Islet precursor cell (in vitro differentiated cells): ENCODE data around the gene CHDH.

ENCODE experiments used
- DNase-seq: peaks from one replicate; pipeline ENCODE4 v3.0.0-alpha.2; 2018

Gene CHDH, protein sequence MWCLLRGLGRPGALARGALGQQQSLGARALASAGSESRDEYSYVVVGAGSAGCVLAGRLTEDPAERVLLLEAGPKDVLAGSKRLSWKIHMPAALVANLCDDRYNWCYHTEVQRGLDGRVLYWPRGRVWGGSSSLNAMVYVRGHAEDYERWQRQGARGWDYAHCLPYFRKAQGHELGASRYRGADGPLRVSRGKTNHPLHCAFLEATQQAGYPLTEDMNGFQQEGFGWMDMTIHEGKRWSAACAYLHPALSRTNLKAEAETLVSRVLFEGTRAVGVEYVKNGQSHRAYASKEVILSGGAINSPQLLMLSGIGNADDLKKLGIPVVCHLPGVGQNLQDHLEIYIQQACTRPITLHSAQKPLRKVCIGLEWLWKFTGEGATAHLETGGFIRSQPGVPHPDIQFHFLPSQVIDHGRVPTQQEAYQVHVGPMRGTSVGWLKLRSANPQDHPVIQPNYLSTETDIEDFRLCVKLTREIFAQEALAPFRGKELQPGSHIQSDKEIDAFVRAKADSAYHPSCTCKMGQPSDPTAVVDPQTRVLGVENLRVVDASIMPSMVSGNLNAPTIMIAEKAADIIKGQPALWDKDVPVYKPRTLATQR

DNA sequence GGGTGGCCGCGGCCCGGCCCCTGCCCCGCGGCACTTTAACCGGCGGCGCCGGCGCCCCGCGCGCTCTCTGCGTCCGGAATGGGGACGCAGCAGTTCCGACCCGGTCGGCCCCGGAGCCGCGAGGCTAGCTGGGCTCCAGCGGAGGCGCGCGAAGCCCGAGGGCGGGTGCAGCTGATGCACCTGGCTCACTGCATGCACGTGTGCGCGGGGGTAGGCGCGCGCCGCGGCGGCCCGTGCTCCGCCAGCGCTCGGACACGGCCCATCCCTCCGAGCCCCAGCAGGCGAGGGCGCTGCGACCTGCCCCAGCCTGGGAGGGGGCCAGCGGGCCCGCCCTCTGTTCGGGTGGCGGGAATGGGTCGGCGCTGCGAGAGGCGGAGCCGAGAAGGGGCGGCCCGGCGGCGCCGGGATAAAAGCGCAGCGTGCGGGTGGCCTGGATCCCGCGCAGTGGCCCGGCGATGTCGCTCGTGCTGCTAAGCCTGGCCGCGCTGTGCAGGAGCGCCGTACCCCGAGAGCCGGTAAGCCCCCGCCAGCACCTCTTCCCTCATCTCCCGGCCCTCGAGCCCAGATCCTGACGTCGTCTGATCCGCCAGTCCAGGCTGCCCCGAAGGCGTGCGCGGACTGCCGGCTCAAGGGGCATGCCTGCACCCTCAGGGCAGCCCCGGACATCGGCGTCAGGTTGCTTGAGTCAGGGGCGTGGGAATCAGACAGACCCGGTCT, at the start of gene CHDH, which contains the start of gene IL17RB:
Gene CHDH, minus strand, starts transcription at position 286 of the 717 bp plus-strand sequence. CDS start 22,411 bp downstream, outside the sequence.
Gene IL17RB, plus strand, starts transcription at position 435 of the 717 bp plus-strand sequence. Its CDS starts 21 bp downstream, at position 456.
- peak; percentile 84 for DNase-seq

DNA sequence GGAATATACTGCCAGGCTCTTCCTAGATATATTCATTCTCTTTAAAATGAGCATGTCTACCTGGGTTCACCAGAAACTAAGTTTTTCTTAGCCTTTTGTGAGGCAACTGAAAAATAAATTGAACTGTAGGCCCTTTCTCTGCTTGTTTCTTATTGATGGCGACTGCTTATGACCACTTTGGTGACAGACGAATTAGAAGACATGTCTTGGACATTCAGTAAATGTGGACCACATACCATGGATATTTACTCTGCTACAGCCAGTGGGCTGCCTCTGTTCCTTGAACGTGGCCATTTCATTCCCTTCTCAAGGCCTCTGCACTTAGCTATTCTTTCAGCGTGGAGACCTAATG, 46.0 kb upstream of the CHDH start:
- DNase-seq, result no peak

DNA sequence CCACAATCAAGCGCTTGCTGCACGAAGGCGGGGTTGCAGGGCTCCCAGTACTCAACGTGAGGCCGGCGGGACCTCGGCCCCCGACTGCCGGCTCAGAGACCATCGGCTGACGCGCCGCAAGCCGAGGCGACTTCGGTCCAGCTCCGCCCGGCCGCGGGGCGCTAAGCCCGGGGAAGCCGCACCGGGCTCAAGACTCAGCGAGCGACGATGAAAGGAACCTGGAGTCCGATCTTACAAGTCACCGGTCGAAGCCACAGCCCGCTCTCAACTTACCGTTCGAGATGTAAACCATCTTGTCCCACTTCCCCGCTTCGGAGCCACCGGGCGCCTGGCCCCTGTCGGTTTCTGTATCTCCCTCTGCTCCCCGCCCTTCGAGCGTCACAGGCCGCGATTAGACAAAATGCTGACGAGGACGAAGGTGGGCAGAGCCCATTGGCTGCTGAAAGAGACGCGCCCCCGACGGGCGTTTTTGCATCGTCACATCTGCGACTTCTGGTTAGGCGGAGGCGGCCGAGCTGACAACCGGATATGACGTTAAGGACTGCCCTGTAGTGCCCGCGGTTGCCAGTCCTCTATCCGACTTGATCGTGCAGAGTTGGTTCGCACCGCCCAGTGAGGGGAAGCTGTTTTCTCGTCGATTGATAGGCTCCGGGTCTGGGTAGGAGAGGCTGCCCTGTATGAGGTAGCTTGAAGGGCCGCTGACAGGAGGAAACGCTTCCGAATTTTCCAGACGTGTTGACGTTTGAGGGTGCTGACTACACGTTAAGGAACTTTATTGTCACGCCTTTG, 45.5 kb upstream of the CHDH start, which contains the start of gene SELENOK:
Gene SELENOK, minus strand, starts transcription at position 363 of the 789 bp plus-strand sequence.
- peak; percentile 100 for DNase-seq

DNA sequence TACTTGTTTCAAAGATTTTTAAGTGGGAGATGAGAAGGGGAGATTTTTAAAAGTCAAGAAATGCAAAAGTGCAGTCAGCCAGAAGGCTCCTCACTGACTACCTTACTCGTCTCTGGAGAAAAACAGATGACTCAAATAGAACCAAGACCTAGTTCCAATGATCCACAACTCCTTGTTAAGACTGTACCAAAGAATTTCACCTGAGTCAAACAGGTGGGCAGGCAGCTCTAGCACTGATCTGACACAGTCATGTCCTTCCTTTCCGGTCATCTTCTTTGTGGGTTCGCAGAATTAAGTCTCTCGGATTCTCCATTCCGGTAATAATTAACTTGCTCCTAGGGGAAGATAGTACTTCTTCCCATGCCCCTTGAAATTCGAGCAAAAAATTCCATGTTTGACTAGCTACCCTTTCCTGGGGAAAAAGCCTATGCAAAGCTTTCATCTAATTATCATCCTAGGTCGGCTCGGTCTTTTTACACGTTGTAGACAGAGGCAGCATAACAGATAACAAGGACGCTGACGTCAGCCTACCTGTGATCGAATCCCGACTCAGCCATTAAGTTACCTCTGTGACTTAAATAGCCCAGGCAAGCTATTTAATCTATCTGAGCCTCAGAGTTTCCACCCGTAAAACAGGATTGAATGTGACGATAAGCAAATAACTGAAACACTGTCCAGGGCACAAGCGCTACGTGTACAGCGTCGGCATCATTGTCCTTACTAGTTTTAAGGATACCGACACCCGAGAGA, 44.7 kb upstream of the CHDH start:
- DNase-seq, result peak; percentile 65

DNA sequence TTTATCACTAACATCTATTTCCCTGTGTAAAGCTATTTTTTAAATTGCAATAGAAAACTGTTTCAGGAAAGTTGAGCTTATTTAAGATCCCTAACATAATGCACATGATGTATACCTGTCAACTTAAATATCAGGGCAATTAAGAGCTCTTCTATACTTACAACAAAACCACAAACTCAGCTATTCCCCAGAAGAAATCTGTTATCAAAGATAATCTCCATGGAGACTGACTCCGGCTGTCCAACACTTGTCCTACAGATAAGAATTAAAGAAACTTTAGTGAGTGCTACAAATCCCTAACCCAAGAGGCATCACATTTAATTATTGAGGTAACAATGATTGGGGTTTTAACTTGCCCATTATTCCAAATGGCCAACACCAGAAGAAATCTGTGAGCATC, 42.0 kb upstream of the CHDH start:
- DNase-seq, result no peak

GRCh38 chr3:53887446-53887845, 41.2 kb upstream of the CHDH start:
- DNase-seq, result no peak

DNA sequence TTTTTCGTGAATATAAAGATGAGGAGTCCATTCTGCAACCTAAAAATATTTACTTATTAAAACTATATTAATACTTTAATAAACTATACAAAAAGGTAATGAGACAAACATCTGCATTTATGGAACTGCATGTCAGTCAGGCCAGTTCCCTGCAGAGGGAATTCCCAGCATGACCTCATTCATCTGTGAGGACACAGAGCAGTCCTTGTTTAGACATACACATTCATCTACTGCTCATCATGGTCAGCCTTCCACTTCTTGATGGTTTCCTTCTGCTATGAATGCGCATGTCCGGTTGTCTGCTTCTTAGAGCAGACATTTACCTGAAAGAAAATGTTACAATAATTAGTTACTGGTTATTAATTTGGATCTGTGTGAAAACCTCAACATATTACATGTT, 39.0 kb upstream of the CHDH start:
- no peak for DNase-seq

DNA sequence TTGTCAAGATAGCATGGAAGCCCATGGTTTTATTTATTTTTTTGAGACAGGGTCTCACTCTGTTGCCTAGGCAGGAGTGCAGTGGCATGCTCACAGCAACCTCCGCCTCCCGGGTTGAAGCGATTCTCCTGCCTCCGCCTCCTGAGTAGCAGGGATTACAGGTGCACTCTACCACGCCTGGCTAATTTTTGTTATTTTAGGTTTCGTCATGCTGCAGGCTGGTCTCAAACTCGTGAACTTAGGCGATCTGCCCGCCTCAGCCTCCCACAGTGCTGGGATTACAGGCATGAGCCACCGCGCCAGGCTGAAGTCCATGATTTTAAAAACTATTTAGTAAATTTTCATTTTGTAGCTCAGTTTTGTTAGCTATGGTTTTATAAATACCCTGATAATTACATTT, 38.4 kb upstream of the CHDH start:
- no peak for DNase-seq

DNA sequence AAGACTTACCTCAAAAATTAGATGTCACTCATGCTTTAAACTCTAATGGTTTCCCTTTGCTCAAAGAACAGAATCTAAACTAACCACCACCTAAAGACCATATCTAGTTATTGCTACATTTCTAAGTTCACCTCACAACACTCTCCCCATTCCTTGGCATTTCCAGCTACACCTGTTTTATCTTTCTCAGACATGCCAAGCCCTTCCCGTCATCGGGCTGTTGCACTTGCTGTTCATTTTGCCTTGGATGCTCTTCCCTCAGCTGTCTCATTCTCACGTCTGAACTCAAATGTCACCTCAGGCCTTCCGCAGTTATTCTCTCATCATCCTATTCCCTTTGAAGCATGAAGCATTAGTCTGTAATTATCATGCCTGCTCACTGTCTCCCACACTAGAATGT, 36.8 kb upstream of the CHDH start:
- DNase-seq, result no peak

DNA sequence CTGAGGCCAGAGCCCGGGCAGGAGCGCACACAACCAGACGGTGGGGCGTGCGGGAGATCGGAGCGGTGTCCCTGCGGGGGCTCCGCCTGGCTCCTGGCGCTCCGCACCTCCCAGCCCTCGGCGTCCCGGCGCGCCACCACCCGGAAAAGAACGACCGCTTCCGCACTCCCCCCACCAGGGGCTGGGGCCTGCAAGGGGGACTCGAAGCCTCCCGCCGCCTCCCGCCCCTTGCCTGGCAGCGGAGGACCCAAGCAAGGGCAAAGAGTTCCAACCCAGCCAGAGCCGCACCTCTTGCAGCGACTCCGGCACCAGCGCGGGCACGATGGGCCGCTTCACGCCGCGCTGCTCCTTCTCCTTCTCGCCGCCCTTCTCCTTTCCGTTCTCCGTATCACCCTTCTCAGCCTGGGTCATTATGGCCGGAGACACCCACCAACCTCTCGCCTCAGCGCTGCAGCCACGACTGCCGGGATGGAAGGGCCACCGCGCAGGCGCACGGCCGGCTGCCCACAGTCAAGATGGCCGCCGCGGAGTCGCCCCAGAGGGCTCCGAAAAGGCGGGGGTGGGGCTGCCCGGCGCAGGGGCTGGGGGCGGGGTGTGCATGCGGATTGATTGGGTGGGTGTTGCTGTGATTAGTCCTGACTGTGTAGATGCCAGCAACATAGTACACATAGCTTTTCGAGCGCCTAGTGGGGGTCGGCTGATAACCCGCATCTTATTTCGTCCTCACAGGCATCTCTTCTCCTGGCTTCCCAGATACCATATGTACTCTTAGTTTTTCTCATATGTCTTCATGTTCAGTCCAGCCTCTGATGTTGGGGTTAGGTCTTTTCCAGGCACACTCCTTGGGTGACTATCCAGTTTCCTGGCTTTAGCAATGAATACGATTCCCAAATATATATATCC, 35.7 kb upstream of the CHDH start, which contains the start of gene ACTR8:
Gene ACTR8, minus strand, starts transcription at position 462 of the 903 bp plus-strand sequence. Its CDS starts 51 bp downstream, at position 411.
- peak; percentile 98 for DNase-seq

DNA sequence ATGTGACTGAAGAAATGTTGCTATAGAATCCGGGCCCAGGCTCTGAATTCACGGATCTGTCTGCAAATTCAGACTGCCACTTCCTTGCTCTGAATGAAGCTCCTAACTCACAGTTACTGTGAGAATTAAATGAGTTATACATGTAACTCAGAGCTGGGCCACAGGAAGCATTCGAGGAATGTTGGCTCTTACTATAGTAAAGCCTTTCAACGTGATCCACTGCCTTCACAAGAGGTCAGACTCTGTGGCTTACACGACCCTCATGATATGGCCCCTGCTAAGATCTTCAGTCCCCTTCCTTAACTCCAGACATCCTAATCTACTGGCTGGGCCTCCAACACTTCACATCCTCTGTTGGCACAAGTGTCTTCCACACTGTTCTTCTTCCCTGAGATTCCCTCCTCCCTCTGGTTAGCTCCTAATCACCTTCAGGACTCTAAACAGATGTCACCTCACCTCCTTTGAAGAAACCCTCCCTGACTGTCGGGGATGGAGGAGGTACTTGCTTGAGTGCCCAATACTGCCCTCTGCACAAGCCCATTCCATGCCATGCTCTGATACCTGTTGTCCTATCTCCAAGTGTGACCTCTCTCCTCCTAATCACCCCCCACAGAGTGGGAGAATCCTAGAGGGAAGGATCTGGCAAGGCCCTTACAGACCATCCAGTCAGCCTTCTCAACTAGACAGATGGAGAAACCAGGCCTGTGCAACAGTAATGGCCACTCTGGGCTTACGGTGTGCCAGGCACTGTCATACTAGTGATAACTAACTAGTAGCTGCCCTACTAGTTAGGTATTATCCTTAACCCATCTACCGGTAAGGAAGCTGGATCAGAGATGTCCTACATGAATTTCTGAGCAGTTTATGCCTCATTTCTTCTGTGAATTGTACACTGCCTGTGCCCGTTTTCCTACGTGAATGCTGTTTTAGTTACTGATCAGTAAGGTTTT, 34.5 kb upstream of the CHDH start:
- DNase-seq, result peak; percentile 68

DNA sequence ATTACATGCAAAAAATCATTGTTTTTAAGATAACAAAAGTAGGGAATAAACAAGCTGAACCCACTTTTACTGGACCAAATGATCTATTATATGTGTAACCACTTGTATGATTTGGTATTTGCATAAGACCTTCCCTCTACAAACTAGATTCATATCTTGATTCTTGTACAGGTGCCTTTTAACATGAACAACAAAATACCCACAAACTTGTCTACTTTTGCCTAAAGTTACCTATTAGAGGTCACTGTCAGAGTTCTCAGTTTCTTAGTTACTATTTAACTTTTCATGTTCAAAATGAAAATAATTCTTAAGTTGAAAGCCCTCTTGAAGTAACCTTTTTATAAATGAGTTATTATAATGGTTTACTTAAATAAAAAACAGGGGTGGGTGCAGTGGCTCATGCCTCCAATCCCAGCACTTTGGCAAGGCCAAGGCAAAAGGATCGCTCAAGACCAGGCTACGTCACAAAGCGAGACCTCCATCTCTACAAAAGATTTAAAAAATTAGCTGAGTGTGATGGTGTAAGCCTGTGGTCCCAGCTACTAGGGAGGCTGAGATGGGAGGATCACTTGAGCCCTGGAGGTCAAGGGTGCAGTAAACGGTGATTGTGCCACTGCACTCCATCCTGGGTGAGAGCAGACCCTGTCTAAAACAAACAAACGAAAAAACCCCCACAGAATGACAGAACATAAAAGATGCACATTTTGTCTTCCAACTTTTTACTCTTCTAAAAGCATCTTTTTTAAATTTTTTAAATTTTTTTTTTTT, 19.7 kb upstream of the CHDH start:
- no peak for DNase-seq

DNA sequence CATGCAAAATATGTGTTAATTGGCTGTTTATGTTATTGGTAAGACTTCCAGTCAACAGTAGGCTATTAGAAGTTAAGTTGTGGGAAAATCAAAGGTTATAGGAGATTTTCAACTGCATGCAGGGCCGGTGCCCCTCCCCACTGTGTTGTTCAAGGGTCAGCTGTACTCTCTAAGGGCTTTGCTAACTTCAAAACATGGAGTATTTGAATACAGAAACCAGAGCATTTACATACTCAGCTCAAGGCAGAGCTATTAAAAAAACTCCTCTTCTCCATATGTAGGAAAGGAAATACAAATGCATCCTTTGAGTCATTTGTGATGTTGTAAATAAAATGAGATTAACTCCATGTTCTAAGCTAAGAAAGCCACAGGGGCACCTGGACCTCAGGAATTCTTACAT, 16.9 kb upstream of the CHDH start:
- no peak for DNase-seq

DNA sequence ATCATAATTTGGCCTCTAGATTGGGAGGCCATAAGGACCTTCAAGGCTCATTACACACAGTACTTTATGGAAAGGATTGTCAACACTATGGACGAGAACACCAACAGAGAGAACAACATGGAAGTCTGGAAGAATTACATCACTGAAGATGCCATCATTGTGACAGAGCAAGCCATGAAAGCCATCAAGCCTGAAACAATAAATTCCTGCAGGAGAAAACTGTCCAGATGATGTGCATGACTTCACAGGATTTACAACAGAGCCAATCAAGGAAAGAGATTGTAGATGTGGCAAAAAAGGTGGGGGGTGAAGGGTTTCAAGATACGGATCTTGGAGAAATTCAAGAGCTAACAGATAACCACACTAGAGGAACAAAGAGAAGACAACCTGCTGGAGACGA, 16.0 kb upstream of the CHDH start:
- peak; percentile 37 for DNase-seq

DNA sequence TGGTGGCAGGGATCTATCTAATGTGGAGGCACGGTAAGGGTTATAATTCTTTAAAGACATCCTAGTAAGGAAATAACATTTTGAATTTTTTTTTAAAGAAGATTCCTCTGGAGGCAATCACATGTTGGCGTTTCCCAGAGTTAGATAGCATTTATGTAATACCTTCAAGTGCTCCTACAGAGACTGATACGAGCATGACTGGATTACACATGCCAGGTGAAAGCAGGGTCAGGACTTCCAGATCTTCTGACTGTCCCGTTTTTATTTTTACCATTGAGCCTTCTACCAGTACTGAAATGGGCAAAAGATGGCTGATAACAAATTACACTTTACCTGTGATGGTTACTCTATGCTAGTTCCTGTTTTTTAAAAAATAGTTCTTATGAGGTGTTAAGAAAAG, 14.0 kb upstream of the CHDH start:
- DNase-seq, result no peak

GRCh38 chr3:53859178-53859577, 13.0 kb upstream of the CHDH start:
- DNase-seq, result peak; percentile 30

- DNase-seq, result peak; percentile 29
Observed at GRCh38 chr3:53858096-53858741, 12.0 kb upstream of the CHDH start.

DNA sequence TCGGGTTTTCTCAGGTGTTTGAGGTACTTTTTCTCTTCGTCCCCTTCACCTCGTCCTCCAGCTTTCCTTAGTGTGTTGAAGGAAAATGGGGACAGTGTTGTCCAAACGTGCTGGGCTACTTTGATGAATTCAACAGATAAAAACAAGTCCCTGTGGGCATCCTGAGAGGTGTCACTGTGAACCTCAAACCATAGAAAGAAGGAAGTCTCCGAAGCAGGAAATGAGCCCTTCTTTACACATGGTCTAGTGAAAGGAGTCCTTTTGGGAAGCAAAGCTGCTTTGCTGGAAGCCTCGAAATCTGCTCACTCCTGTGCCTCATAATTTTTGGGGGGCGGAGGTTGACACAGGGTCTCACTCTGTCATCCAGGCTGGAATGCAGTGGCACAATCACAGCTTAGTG, 10.7 kb upstream of the CHDH start:
- DNase-seq, result peak; percentile 35
